GM19043 (cell line): ENCODE results near the gene LOXL3.

Experiments
- ATAC-seq: cut with Tn5 transposase; IDR thresholded peaks from one replicate; pipeline ENCODE4 v1.9.1; 2021; ENCODE audit warnings: low read depth; ENCODE audit not compliant: unreplicated experiment

LOXL3 gene

GRCh38 chr2:74530239-74531187, 23.2 kb downstream of the LOXL3 start:
- no peak for ATAC-seq

GRCh38 chr2:74529357-74530238, 24.1 kb downstream of the LOXL3 start, which contains the start of the genes AUP1 and HTRA2:
Gene AUP1, minus strand, starts transcription at chr2:74529706. Its CDS starts 77 bp downstream, at chr2:74529629.
Gene HTRA2, plus strand, starts transcription at chr2:74529933. Its CDS starts 74 bp downstream, at chr2:74530007.
- peak; percentile 86 for ATAC-seq

GRCh38 chr2:74528600-74529356, 25.0 kb downstream of the LOXL3 start:
- no peak for ATAC-seq

GRCh38 chr2:74527741-74528140, 26.0 kb downstream of the LOXL3 start:
- ATAC-seq = no peak

- ATAC-seq = no peak
Measured at GRCh38 chr2:74526649-74527230, 27.0 kb downstream of the LOXL3 start.

- ATAC-seq = no peak
Measured at GRCh38 chr2:74525717-74526648, 27.8 kb downstream of the LOXL3 start, which contains the start of gene DQX1. Gene DQX1, minus strand, starts transcription at chr2:74526231. Its CDS starts 502 bp downstream, at chr2:74525729.

GRCh38 chr2:74524955-74525716, 28.6 kb downstream of the LOXL3 start:
- ATAC-seq = no peak

- no peak for ATAC-seq
Measured at GRCh38 chr2:74524005-74524404, 29.7 kb downstream of the LOXL3 start.

- ATAC-seq = no peak
Measured at GRCh38 chr2:74522516-74522915, 31.2 kb downstream of the LOXL3 start.

- ATAC-seq = no peak
Measured at GRCh38 chr2:74516650-74517049, 37.1 kb downstream of the LOXL3 start.

GRCh38 chr2:74515981-74516633, 37.6 kb downstream of the LOXL3 start:
- no peak for ATAC-seq

- no peak for ATAC-seq
Measured at GRCh38 chr2:74515271-74515980, 38.3 kb downstream of the LOXL3 start.

- no peak for ATAC-seq
Measured at GRCh38 chr2:74514368-74515270, 39.1 kb downstream of the LOXL3 start, which contains the start of gene TLX2. Gene TLX2, plus strand, starts transcription at chr2:74514450. Its CDS starts 357 bp downstream, at chr2:74514807.

GRCh38 chr2:74513605-74514367, 40.0 kb downstream of the LOXL3 start:
- no peak for ATAC-seq
